ENCODE measurements around the gene DIP2B.
"Not testable (repeated sequence)": the region's sequence is repeated elsewhere in the genome, so short reads cannot be mapped to it uniquely, and the experiment has no call there.

The DIP2B gene

DNA sequence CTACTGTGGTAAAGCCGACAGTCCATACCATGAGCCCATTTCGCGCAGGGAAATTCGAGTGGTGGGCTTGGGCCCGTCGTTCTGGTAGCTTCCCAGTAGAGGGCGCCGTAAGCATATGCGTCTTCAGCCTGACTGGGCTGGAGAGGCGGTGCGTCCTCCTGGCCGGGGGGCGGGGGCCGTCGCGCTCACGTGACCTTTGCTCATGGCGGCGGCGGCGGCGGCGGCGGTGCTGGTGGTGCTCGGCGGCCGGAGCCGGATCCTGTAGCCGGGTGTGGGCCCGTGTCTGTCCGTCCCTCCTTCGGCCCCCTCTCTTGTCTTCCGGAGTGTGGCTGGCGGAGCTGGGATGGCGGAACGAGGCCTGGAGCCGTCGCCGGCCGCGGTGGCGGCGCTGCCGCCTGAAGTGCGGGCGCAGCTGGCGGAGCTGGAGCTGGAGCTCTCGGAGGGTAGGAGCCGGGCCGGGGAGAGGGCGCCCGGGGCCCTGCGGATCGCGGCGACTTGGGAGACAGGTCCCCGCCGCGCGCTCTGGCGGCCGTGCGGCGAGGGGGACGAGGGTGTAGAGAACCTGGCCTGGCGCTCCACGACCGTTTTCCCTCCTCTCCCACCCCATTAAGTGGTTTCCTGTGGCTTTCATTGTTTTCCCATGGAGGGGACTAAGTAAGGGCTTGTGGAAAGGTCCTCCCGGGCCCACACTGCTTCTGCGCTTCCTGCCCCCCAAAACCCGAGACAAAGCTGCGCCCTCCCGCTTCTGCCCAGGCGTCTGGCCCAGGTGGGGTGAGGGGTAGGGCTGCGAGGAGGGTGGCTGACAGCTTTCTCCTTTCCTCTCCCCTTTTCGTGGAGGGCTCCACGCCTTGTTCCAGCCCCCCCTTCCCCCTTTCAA is at the start of gene DIP2B:
Gene DIP2B, plus strand, starts transcription at position 188 of the 877 bp plus-strand sequence. Its CDS starts 156 bp downstream, at position 344.
- peak; percentile 98 for DNase-seq

GRCh38 chr12:50458606-50459005 is 46.2 kb upstream of the DIP2B start:
- no peak for DNase-seq

GRCh38 chr12:50467439-50467838 is 37.3 kb upstream of the DIP2B start:
- DNase-seq: no peak

DNA sequence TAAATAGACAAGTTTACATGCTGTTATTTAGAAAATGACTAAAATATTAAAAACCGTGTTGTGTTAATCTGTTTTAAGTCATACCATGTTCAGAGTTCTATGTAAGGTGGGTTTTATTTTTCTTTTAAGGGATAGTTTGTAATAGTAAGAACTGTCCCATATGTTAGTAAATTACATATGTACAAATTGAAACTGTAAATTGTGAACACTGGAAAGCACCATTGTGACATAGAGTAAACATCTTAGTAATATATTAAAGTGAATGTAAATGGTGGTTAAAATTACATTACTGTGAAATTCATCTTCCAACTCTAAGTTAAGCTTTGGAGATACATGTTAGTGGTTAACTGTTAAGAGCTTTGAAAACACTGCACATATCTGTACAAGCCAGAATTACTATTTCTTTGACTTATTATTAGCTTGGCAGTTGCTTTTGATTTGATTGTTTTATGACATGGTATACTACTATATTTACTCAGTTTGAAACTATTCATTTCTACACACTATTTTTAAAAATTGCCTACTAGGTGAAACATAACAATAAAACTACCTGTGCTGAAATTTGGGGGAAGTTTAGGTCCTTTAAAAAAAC is 27.4 kb upstream of the DIP2B start:
- no peak for DNase-seq

DNA sequence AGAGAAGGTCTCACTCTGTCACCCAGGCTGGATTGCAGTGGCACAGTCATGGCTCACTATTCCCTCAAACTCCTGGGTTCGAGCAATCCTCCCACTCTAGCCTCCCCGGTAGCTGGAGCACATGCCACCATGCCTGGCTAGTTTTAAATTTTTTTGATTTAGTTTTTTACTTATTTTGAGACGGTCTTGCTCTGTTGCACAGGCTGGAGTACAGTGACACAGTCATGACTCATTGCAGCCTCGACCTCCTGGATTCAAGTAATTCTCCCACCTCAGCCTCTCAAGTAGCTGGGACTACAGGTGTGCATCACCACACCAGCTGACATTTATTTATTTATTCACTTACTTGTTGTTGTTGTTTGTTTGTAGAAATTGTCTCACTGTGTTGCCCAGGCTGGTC is 22.2 kb upstream of the DIP2B start:
- no peak for DNase-seq

DNA sequence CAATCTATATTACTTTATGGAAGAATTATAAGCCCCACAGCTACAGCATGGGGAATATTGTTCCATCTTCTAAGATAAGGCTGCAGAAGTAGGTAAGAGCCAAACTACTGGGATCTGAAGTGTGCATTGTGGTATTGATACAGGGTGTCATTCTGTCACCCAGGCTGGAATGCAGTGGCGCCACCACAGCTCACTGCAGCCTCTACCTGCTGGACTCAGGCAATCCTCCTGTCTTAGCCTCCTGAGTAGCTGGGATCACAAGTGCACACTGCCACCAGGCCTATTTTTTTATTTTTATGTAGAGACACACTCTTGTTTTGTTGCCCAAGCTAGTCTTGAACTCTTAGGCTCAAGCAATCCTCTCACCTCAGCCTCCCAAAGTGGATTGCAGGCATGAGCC is 21.3 kb upstream of the DIP2B start:
- no peak for DNase-seq

GRCh38 chr12:50488801-50489200 is 16.0 kb upstream of the DIP2B start:
- no peak for DNase-seq

- DNase-seq: not testable (repeated sequence)
These were observed 6.7 kb upstream of the DIP2B start for GRCh38 chr12:50498119-50498518.

- DNase-seq: no peak
These were observed 1.1 kb downstream of the DIP2B start for GRCh38 chr12:50505675-50506530.

DNA sequence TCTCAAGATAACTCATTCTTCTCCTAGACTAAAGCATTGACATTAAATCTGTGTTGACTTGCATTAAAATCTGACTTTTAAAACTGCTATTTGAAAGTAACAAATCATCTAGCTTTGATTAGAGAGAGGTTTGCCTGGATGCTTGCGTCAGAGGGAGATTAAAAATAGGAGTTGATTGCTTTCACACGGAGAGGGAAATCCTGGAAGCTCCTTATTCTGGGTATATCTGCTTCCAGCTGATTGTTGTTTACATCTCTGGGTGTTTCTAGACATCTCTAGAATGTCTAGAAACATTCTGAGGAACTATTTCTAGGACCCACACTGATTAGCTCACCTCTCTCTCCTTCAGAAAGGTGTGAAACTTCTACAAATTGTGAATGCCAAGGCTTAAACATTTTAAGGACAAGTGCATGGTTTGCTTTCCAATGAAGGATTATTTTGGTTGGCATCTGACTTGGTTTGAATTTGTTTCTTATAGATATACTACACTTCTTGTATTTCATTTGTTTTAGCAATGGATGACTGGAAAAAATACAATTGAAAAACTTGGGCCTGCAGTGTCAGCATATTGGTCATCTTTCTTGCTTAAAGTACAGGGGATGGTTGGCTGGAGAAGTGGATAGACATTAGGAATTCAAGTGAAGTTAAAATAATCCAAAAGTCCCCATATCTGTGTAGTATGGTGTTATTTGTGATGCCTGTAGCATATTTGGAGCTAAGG is 2.1 kb downstream of the DIP2B start:
- no peak for DNase-seq

- DNase-seq: no peak
These were observed 2.7 kb downstream of the DIP2B start for GRCh38 chr12:50507474-50507838.

GRCh38 chr12:50507930-50508329 is 3.1 kb downstream of the DIP2B start:
- peak; percentile 66 for DNase-seq

DNA sequence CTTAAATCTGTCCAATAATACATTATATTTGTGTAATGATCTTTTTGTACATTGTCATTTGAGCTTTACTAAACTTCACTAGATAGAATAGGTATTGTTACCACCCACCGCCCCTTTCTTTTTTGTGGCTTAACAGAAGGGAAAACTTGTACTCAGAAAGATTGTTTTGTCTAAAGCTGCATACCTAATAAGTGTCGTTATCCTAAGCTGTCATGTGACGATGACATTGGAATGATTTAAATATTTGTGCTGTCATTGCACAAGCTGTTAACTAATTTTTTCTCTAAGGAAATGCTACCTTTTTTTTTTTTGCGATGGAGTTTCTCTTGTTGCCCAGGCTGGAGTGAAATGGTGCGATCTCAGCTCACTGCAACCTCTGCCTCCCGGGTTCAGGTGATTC is 3.6 kb downstream of the DIP2B start:
- no peak for DNase-seq

GRCh38 chr12:50508970-50509663 is 4.3 kb downstream of the DIP2B start:
- no peak for DNase-seq

DNA sequence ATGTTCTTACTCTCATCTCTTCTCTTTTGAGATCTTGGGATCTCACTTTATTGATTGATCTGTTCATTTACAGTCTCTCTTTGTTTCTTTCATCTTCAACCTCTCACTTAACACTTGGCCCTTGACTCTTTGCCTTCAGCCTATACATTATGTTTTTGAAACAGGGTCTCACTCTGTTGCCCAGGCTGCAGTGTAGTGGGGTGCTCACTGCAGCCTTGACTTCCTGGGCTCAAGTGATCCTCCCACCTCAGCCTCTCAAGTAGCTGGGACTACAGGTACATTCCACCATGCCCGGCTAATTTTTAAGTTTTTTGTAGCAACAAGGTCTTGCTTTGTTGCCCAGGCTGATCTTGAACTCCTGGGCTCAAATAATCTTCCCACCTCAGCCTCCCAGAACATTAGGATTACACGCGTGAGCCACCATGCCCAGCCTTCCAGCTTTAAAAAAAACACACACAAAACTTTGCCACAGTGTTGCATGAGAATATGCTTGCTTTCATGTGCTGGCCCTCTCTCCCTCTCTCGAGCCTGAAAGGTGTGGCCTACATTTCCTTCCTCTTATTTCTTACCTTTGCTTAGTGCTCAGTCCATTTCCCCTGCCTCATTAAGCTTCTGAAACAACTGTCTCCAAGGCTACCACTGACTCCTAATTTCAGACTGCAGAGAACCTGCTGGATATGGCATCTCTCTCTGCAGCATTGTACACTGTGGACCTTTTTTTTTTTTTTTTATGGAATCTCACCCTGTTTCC is 9.9 kb downstream of the DIP2B start:
- no peak for DNase-seq

- no peak for DNase-seq
These were observed 10.8 kb downstream of the DIP2B start for GRCh38 chr12:50515587-50515986.

GRCh38 chr12:50517421-50518048 is 12.8 kb downstream of the DIP2B start:
- DNase-seq: no peak

GRCh38 chr12:50518090-50518489 is 13.3 kb downstream of the DIP2B start:
- no peak for DNase-seq

DNA sequence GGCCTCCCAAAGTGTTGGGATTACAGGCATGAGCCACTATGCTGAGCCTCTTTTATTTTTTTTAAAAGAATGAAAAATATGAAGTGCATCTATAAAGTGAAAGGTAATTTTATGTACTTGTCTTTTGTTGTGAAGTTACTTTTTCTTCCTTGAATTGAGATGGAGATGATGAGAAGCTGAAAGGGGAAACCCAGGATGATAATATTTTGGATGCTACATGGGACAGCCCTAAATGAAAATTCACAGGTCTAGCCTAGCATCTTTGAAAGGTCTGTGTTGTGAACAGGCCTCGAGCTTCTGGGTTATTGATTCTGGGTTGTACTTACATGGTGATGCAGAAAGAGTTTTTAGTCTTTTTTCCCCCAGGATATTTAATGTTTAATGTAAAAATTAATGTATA is 14.6 kb downstream of the DIP2B start:
- DNase-seq: no peak

- no peak for DNase-seq
These were observed 15.8 kb downstream of the DIP2B start for GRCh38 chr12:50520416-50521207.

Measured in activated effector memory CD4-positive, alpha-beta T cell treated with anti-CD3 and anti-CD28 coated beads, Interleukin-2, amount 50 U/mL, for 16 hours (primary cell).